ENCODE measurements around the gene HSPBP1. TPM values are rescaled to one million over a fixed set of nuclear protein-coding genes. Genes with fewer than 3 reads are reported as not detected.

HSPBP1 gene
- total and polyA plus RNA-seq, 2 of the 13 experiments (the other 11 are each of a cell fraction or from before 2014, with no cell fraction given) = 22.3 to 33.7 TPM

DNA sequence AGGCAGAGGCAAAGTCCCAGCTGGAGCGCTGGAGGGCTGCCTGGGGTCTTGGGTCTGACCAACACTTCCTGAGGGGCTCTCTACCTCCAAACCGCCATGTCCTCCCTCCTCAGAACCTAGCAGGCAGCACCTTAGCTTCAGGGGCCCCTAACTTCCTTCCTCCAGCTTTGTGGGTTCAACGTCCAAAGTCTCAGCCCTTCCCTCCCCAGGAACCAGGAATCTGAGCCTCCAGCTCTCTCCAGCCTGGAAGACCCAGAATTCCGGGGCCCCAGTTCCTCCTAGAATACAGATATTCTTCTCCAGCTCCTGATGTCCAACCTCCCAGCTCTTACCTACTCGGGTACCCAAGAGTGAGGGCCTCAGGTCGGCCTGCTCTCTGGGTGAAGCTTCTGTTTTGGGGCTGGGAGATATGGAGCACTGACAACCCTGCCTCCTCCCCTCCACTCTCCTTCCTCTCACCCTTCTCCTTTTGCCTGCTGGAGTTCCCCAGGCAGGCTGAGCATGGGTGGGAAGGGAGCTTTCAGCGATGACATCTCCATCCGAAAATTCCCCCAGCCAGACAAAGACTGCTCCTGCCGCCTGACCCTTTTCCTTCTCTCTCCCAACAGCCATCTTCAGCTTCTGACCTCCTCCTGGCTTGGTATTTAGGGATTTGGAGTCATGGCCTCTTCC is 41.7 kb upstream of the HSPBP1 start:
- Histone ChIP-seq H3K27ac (ENCODE audit: extremely low read length, insufficient read depth, low read length) (no peak overlapping the region), H3K4me3 (replicated peaks in 1 of 3; ENCODE audit: insufficient read depth in 1 of 3, low read depth in 2 of 3, low read length in 3 of 3) (peak overlapping the region in 1 of 3 experiments; percentile 21; a peak in 1 of 6 replicates), H4K20me1 (ENCODE audit: insufficient read depth, low read length) (no peaks in the 10 kb centered on the region), H3K4me2 (ENCODE audit: low read depth, low read length) (peak overlapping the region; percentile 62), H3K27me3 (ENCODE audit: control insufficient read depth in 1 of 2, insufficient read depth in 2 of 2, low read length in 2 of 2) (no peaks in the 10 kb centered on the region; a peak in 1 of 5 replicates), H3K36me3 (replicated peaks in 1 of 2; ENCODE audit: control insufficient read depth in 1 of 2, insufficient read depth in 2 of 2, low read length in 2 of 2) (no peaks in the 10 kb centered on the region), H3K9me3 (ENCODE audit: low read length) (no peaks in the 10 kb centered on the region), H2AFZ (ENCODE audit: low read length) (no peak overlapping the region), H3K9ac (ENCODE audit: insufficient read depth, low read depth, low read length) (no peak overlapping the region), H3K79me2 (ENCODE audit: insufficient read depth, low read length) (no peaks in the 10 kb centered on the region), H3K4me1 (ENCODE audit: insufficient read depth, low read length) (peaks cover 40% of the 10 kb centered on the region)
- ATAC-seq (peak; percentile 17; the same call in 2 of the 3 replicates), FAIRE-seq (no peak), DNase-seq (ENCODE audit: low spot score) (no peak)
- WGBS (ENCODE audit: low lambda C conversion rate) = 30% methylated on average over 6 of the region's 9 CpGs
- CTCF ChIA-PET (ENCODE audit: low intra/inter-chr PET ratio, low total read pairs) = no interaction called here
- POLR2A ChIA-PET = interaction anchor here (1.1 to 2.1 kb wide), 6 partner anchors 9 to 86 kb away, joined by 4 to 11 read pairs (median 6); partner anchors contain the start of genes KMT5C and UBE2S
- in situ Hi-C loops (cut with HindIII; ENCODE audit: extremely low pct_ligation_motif_present, low pct_unique_long_range_greater_than_20kb) (no loop called here), intact Hi-C loops (cut with micrococcal nuclease; ENCODE audit: unreplicated experiment) (no loop called here)
- no TSS peak for BruUV-seq (replicated peaks)
- TF ChIP-seq ZSCAN9 (CRISPR knock-in tag; IDR thresholded peaks at IDR 0.05; ENCODE audit: borderline replicate concordance) (no peak), ZNF678 (CRISPR knock-in tag; IDR thresholded peaks at IDR 0.05) (no peak), ZNF263 (CRISPR knock-in tag; IDR thresholded peaks at IDR 0.05) (0 out of 2 replicates have a peak, but pooled peaks have one; percentile 30), PAF1 (CRISPR knock-in tag; IDR thresholded peaks at IDR 0.05) (no peak), RBFOX2 (IDR thresholded peaks at IDR 0.05; ENCODE audit: low read depth, low read length) (no peak), PAWR (CRISPR knock-in tag; IDR thresholded peaks at IDR 0.05; ENCODE audit: borderline replicate concordance) (no peak), ELF3 (CRISPR knock-in tag; IDR thresholded peaks at IDR 0.05) (no peak), TSC22D2 (CRISPR knock-in tag; IDR thresholded peaks at IDR 0.05; ENCODE audit: borderline replicate concordance) (no peak), NPAS2 (CRISPR knock-in tag; IDR thresholded peaks at IDR 0.05; ENCODE audit: borderline replicate concordance) (no peak), CREB1 (IDR thresholded peaks at IDR 0.05) (no peak), CREB1 (CRISPR knock-in tag; IDR thresholded peaks at IDR 0.05) (no peak), SP2 (CRISPR knock-in tag; IDR thresholded peaks at IDR 0.05) (no peak), ZBTB42 (CRISPR knock-in tag; IDR thresholded peaks at IDR 0.05) (no peak), ZNF138 (CRISPR knock-in tag; IDR thresholded peaks at IDR 0.05; ENCODE audit: low read depth) (no peak), TBP (CRISPR knock-in tag; IDR thresholded peaks at IDR 0.05) (no peak), ZFYVE20 (CRISPR knock-in tag; IDR thresholded peaks at IDR 0.05; ENCODE audit: borderline replicate concordance, low read depth) (no peak), NRL (CRISPR knock-in tag; IDR thresholded peaks at IDR 0.05; ENCODE audit: borderline replicate concordance) (no peak), MED13 (CRISPR knock-in tag; IDR thresholded peaks at IDR 0.05) (no peak), KLF16 (CRISPR knock-in tag; IDR thresholded peaks at IDR 0.05) (no peak), RXRA (CRISPR knock-in tag; IDR thresholded peaks at IDR 0.05) (no peak), IKZF1 (IDR thresholded peaks at IDR 0.05) (no peak), HNF4G (IDR thresholded peaks at IDR 0.05; ENCODE audit: borderline replicate concordance, low read depth, low read length) (peak; percentile 9; the same call in 1 of the 2 replicates), HNF4G (CRISPR knock-in tag; IDR thresholded peaks at IDR 0.05; ENCODE audit: borderline replicate concordance, low read depth) (no peak), ZFP1 (CRISPR knock-in tag; IDR thresholded peaks at IDR 0.05) (no peak), NFRKB (IDR thresholded peaks at IDR 0.05) (no peak)
- TF ChIP-seq, protein P1, sequence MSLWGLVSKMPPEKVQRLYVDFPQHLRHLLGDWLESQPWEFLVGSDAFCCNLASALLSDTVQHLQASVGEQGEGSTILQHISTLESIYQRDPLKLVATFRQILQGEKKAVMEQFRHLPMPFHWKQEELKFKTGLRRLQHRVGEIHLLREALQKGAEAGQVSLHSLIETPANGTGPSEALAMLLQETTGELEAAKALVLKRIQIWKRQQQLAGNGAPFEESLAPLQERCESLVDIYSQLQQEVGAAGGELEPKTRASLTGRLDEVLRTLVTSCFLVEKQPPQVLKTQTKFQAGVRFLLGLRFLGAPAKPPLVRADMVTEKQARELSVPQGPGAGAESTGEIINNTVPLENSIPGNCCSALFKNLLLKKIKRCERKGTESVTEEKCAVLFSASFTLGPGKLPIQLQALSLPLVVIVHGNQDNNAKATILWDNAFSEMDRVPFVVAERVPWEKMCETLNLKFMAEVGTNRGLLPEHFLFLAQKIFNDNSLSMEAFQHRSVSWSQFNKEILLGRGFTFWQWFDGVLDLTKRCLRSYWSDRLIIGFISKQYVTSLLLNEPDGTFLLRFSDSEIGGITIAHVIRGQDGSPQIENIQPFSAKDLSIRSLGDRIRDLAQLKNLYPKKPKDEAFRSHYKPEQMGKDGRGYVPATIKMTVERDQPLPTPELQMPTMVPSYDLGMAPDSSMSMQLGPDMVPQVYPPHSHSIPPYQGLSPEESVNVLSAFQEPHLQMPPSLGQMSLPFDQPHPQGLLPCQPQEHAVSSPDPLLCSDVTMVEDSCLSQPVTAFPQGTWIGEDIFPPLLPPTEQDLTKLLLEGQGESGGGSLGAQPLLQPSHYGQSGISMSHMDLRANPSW (CRISPR knock-in tag; IDR thresholded peaks at IDR 0.05; ENCODE audit: borderline replicate concordance) = no peak
- TF ChIP-seq, protein P2, sequence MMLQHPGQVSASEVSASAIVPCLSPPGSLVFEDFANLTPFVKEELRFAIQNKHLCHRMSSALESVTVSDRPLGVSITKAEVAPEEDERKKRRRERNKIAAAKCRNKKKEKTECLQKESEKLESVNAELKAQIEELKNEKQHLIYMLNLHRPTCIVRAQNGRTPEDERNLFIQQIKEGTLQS (CRISPR knock-in tag; IDR thresholded peaks at IDR 0.05) = no peak

Measured in HepG2 (cell line).